ENCODE results near the gene TNFAIP3.

GRCh38 chr6:137896647-137897046, 29.6 kb downstream of the TNFAIP3 start:
- TF ChIP-seq CTCF (IDR thresholded peaks at IDR 0.05; ENCODE audit: poor library complexity) (no peak), EZH2 (IDR thresholded peaks at IDR 0.05; ENCODE audit: borderline replicate concordance) (no peak)

Data from hepatocyte (in vitro differentiated cells).